K562 (cell line): ENCODE data around the gene DVL2. TPM values are rescaled to one million over a fixed set of nuclear protein-coding genes. Genes with fewer than 3 reads are reported as not detected.

Source experiments
- DDX20 ChIP-seq: fragments of 450-650 bp; IDR thresholded peaks from 2 replicates; pipeline ENCODE4 v1.6.1; 2016; ENCODE audit warnings: missing genetic modification characterization, low read depth, mild to moderate bottlenecking, missing compliant biosample characterization, moderate library complexity
- EP300 ChIP-seq: IDR thresholded peaks from 2 replicates; pipeline ENCODE4 v1.6.1; 2012; ENCODE audit warnings: low read length, improper control_type of control experiment
- GATAD2B ChIP-seq: fragments of 450-650 bp; IDR thresholded peaks from 2 replicates; pipeline ENCODE4 v1.6.1; 2017; ENCODE audit warnings: mild to moderate bottlenecking, borderline replicate concordance
- MCM2 ChIP-seq: fragments of 450-650 bp; IDR thresholded peaks from 2 replicates; pipeline ENCODE4 v1.6.1; 2017; ENCODE audit warnings: low read depth, mild to moderate bottlenecking
- POLR2A ChIP-seq: fragments of 450-650 bp; conservative IDR thresholded peaks from 2 replicates; pipeline ENCODE4 v1.6.1; 2016
- RNF2 ChIP-seq: sonication (generic); IDR thresholded peaks from 2 replicates; pipeline ENCODE4 v1.6.1; 2016
- SP1 ChIP-seq: sonication (generic); formaldehyde crosslinking; IDR thresholded peaks from 2 replicates; pipeline ENCODE4 v1.8.1; 2022; ENCODE audit warnings: mild to moderate bottlenecking, missing genetic modification reagents
- XRCC5 ChIP-seq: fragments of 200-400 bp; formaldehyde crosslinking; IDR thresholded peaks from 2 replicates; pipeline ENCODE4 v1.6.1; 2017; ENCODE audit warnings: low read depth, mild to moderate bottlenecking, low read length
- ZC3H4 ChIP-seq: sonication (generic); formaldehyde crosslinking; IDR thresholded peaks from 2 replicates; pipeline ENCODE4 v1.9.0; 2021; ENCODE audit warnings: missing genetic modification reagents, borderline replicate concordance
- ZKSCAN8 ChIP-seq: fragments of 200-800 bp; sonication (Bioruptor generic); IDR thresholded peaks from 2 replicates; pipeline ENCODE4 v1.6.1; 2016; ENCODE audit warnings: missing genetic modification characterization, missing compliant biosample characterization
- ZNF23 ChIP-seq: fragments of 250-450 bp; sonication (Bioruptor Pico); IDR thresholded peaks from 2 replicates; pipeline ENCODE4 v1.4.0; 2020; ENCODE audit warnings: mild to moderate bottlenecking
- ZNF263 ChIP-seq: sonication (generic); formaldehyde crosslinking; IDR thresholded peaks from 2 replicates; pipeline ENCODE4 v1.8.0; 2022; ENCODE audit warnings: mild to moderate bottlenecking, missing genetic modification reagents, borderline replicate concordance
- ZNF354B ChIP-seq: fragments of 250-450 bp; sonication (Bioruptor Pico); IDR thresholded peaks from 2 replicates; pipeline ENCODE4 v1.4.0; 2020
- polyA plus RNA-seq, 8 experiments: library from polyadenylated mRNA; depleted of rRNA in 4 of 8; stranded (reverse) in 5 of 8; unstranded in 3 of 8; fragments of >200 nt; fragmentation: Nextera tagmentation in 2 of 8; fragmentation: Illumina TruSeq in 1 of 8; extraction: Ambion mirVana in 2 of 8; extraction: Trizol in 1 of 8; gene quantifications; 2 replicates each; pipeline versions ENCODE4 v1.2.1 to v1.2.3, GENCODE V29; 2011 to 2014; ENCODE audit warnings: inconsistent platforms in 1 of 8, missing spikeins in 1 of 8
- total RNA-seq, 7 experiments: library from RNA; depleted of rRNA in 6 of 7; stranded (reverse); fragments of >200 nt in 6 of 7; fragmentation: Illumina TruSeq in 2 of 7; extraction: Trizol in 2 of 7; gene quantifications; 2 replicates each; pipeline versions ENCODE4 v1.2.1 to v1.2.3, GENCODE V29; 2011 to 2021; ENCODE audit warnings: low replicate concordance in 1 of 7
- TF ChIP-seq, protein P1 (sequence below): fragments of 450-650 bp; formaldehyde crosslinking; IDR thresholded peaks from 2 replicates; pipeline ENCODE4 v1.4.0; 2020; ENCODE audit warnings: mild to moderate bottlenecking, mixed read lengths
- TF ChIP-seq, protein P2 (sequence below), 2 experiments: IDR thresholded peaks; 2 replicates each; pipeline ENCODE4 v1.6.1; 2012; ENCODE audit warnings: improper control_type of control experiment in 2 of 2, low read depth in 2 of 2, low read length in 2 of 2, borderline replicate concordance in 1 of 2
- TF ChIP-seq, protein P3 (sequence below), 2 experiments: fragments of 450-650 bp in 1 of 2; sonication (generic) in 1 of 2; formaldehyde crosslinking in 1 of 2; IDR thresholded peaks in 1 of 2; conservative IDR thresholded peaks in 1 of 2; 2 replicates each; pipeline versions ENCODE4 v1.6.1 to v1.8.1; 2016 to 2023; ENCODE audit warnings: mild to moderate bottlenecking in 2 of 2, moderate library complexity in 2 of 2, inconsistent platforms in 1 of 2, missing genetic modification reagents in 1 of 2
- TF ChIP-seq, protein P4 (sequence below): sonication (generic); formaldehyde crosslinking; IDR thresholded peaks from 2 replicates; pipeline ENCODE4 v1.8.1; 2022; ENCODE audit warnings: missing genetic modification reagents
- TF ChIP-seq, protein P5 (sequence below): fragments of 450-650 bp; IDR thresholded peaks from 2 replicates; pipeline ENCODE4 v1.6.1; 2017; ENCODE audit warnings: antibody characterized with exemption

Gene DVL2
- total and polyA plus RNA-seq, 9 of the 15 experiments (the other 6 are each of a cell fraction or from before 2014, with no cell fraction given), result 1.3 to 49.5 (median 24.3) TPM

DNA sequence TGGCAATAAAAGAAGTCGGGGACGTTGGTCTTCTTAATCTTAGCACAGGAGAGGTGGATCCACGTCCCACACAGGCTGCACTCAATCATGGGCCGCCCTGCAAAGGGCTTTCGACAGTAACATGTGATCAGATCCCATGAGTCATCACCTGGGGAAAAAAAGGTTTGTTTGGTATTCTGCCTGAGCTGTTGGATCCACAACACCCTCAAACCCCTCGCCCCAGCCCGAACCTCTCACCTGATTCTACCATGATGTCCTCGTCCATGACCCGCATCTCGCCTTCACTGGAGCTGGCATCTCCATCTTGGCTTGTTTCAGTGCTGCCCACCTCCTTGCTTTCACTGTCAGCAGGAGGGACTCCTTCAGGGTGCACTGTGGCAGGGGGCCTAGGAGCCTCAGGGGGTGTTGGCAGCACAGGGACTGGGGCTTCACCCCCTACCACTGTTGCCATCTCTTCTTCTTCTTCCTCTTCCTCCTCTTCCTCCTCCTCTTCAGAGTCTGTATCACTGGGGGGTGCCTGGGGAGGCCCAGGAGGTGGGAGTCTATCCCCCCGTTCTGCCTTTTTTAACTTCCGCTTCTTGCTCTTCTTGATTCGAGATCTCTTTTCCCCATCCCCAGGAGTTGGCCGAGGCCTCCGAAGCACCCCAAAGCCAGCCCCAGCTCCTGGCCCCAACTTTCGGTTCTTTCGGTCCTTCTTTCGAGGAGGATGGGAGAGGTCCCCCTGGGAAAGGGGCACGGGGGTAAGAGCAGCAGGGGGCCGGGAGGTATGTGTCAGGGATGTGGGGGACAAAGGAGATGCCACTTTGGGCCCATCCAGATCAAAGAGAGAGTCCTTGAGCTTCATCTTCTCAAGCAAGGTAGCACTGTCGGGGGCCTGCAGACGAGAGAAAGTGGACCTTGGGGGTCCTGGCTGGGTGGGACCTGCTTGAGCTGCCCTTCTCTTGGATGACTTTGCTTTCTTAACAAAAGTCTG lies 1.7 kb upstream of the DVL2 start (continued):
- peak; percentile 15; the same call in 1 of the 2 replicates for TF ChIP-seq ZNF263 (CRISPR knock-in tag)
- no peak for TF ChIP-seq DDX20 (tag)
- TF ChIP-seq ZC3H4 (CRISPR knock-in tag), result no peak
- TF ChIP-seq, protein P1, sequence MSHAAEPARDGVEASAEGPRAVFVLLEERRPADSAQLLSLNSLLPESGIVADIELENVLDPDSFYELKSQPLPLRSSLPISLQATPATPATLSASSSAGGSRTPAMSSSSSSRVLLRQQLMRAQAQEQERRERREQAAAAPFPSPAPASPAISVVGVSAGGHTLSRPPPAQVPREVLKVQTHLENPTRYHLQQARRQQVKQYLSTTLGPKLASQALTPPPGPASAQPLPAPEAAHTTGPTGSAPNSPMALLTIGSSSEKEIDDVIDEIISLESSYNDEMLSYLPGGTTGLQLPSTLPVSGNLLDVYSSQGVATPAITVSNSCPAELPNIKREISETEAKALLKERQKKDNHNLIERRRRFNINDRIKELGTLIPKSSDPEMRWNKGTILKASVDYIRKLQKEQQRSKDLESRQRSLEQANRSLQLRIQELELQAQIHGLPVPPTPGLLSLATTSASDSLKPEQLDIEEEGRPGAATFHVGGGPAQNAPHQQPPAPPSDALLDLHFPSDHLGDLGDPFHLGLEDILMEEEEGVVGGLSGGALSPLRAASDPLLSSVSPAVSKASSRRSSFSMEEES (CRISPR knock-in tag), result no peak
- TF ChIP-seq SP1 (CRISPR knock-in tag), result no peak
- no peak for TF ChIP-seq ZNF354B
- TF ChIP-seq, protein P2, sequence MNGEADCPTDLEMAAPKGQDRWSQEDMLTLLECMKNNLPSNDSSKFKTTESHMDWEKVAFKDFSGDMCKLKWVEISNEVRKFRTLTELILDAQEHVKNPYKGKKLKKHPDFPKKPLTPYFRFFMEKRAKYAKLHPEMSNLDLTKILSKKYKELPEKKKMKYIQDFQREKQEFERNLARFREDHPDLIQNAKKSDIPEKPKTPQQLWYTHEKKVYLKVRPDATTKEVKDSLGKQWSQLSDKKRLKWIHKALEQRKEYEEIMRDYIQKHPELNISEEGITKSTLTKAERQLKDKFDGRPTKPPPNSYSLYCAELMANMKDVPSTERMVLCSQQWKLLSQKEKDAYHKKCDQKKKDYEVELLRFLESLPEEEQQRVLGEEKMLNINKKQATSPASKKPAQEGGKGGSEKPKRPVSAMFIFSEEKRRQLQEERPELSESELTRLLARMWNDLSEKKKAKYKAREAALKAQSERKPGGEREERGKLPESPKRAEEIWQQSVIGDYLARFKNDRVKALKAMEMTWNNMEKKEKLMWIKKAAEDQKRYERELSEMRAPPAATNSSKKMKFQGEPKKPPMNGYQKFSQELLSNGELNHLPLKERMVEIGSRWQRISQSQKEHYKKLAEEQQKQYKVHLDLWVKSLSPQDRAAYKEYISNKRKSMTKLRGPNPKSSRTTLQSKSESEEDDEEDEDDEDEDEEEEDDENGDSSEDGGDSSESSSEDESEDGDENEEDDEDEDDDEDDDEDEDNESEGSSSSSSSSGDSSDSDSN (IDR thresholded peaks at IDR 0.05; ENCODE audit: borderline replicate concordance in 1 of 2, low read depth in 2 of 2, low read length in 2 of 2), result no peak
- TF ChIP-seq ZNF23 (CRISPR knock-in tag), result no peak
- no peak for TF ChIP-seq EP300
- TF ChIP-seq, protein P3, sequence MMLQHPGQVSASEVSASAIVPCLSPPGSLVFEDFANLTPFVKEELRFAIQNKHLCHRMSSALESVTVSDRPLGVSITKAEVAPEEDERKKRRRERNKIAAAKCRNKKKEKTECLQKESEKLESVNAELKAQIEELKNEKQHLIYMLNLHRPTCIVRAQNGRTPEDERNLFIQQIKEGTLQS (IDR thresholded peaks at IDR 0.05), result peak; percentile 87
- TF ChIP-seq, protein P3 (CRISPR knock-in tag; conservative IDR thresholded peaks at IDR 0.05), result no peak
- TF ChIP-seq, protein P4, sequence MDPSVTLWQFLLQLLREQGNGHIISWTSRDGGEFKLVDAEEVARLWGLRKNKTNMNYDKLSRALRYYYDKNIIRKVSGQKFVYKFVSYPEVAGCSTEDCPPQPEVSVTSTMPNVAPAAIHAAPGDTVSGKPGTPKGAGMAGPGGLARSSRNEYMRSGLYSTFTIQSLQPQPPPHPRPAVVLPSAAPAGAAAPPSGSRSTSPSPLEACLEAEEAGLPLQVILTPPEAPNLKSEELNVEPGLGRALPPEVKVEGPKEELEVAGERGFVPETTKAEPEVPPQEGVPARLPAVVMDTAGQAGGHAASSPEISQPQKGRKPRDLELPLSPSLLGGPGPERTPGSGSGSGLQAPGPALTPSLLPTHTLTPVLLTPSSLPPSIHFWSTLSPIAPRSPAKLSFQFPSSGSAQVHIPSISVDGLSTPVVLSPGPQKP (CRISPR knock-in tag), result no peak
- TF ChIP-seq MCM2, result no peak
- no peak for TF ChIP-seq RNF2
- TF ChIP-seq ZKSCAN8 (CRISPR knock-in tag), result no peak
- no peak for TF ChIP-seq GATAD2B
- TF ChIP-seq XRCC5, result no peak
- no peak for TF ChIP-seq POLR2A
- TF ChIP-seq, protein P5, sequence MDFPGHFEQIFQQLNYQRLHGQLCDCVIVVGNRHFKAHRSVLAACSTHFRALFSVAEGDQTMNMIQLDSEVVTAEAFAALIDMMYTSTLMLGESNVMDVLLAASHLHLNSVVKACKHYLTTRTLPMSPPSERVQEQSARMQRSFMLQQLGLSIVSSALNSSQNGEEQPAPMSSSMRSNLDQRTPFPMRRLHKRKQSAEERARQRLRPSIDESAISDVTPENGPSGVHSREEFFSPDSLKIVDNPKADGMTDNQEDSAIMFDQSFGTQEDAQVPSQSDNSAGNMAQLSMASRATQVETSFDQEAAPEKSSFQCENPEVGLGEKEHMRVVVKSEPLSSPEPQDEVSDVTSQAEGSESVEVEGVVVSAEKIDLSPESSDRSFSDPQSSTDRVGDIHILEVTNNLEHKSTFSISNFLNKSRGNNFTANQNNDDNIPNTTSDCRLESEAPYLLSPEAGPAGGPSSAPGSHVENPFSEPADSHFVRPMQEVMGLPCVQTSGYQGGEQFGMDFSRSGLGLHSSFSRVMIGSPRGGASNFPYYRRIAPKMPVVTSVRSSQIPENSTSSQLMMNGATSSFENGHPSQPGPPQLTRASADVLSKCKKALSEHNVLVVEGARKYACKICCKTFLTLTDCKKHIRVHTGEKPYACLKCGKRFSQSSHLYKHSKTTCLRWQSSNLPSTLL, result no peak
